Measurements from ENCODE around the gene S100A7.

S100A7 gene

DNA sequence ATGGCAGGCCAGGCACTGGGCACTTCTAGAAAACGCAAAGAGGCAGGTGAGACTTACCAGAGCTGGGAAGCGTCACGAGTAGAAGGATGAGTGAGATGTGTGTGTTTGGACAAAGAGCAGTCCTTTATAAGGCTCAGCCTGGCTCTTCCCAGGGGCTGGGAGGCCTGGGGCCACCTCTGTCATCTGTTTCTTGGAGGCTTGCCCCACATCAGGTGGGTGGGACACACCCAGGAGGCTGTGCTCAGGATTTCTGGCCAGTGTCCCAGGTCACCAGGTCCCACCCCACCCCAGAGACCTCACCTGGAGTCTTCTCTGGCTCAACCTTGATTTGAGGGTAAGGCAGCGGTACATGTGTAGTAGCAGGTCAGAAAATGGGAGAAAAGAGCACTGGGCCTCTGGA, at the start of gene S100A7:
Gene S100A7 (minus strand): TSS at position 101 of the 400 bp plus-strand sequence. CDS start 1,638 bp downstream, outside the sequence.
- no peak for DNase-seq

DNA sequence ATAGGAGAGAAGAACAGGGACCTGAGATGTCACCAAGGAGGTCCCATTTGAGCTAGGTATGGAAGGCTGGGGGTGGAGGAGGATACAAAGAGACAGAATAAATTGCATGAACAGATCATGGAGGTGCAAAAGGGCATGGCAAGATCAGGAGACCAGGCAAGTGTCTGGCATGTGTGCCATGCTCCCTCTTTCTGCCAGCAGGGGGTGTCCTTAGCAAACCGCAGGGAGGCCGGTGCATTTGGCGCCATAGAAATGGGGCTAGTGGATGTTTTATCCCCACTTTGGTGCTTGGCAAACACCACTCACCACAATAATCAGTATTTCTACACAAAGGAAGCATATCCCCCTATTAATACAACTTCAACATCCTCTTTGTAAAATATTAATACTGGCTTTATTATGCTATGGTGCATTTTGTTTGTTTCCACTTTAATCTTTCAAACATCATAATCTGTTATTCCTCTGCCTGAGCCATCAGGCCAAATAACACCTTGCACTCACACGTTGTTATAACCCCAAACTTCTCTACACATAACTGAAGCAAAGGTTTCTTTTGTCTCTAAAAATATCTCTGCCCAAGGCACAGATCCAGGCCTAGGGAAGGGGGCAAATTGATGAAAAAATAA, 49.4 kb upstream of the S100A7 start:
- DNase-seq: no peak

DNA sequence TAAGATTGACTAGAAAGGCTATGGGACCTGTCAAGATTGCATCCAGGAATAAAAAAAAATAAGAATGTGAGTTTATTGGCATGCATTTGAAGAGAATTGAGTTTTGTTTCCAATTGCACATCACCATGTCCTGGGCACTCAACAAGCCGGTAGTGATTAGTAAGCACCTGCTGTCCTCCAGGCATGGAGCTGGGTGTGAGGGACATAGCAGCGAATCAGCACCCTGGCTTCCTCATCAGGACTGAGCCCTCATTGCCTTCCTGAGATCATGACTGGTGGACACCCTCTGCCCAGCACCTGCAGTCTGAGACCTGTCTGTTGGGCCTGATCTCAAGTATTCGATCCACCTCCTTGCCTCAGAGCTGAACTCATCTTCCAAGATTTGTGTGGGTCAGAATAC, 48.6 kb upstream of the S100A7 start:
- no peak for DNase-seq

DNA sequence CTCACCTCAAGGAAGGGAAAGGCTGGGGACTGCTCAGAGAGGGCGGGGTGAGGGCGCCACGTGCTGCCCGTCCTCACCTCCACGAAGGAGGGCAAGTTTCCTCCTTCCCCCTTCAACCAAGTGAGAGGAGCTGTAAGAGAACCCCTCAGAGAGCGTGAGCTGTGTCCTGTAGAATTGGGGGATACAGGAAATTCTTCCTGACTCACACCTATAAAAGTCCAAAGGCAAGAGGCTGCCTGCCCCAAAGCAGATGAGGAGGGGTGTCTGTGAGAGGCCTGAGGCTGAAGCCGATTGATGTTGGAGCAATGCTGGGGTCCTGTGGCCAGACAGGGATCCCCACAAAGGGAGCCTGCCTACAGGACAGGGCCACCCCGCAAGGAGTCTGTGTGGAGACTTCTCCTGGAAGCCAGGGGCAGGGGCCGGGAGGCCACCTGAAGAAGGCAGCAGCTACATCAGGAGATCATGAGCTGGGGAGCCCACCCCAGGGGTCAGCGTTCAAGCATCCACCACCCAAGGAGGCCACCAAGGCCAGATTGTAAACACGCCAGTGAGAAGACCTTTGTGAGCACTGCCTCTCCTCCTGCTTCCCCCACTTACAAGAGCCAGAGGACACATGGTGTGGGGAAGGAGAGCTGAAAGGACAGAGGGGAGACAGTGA, 47.6 kb upstream of the S100A7 start:
- DNase-seq: no peak

DNA sequence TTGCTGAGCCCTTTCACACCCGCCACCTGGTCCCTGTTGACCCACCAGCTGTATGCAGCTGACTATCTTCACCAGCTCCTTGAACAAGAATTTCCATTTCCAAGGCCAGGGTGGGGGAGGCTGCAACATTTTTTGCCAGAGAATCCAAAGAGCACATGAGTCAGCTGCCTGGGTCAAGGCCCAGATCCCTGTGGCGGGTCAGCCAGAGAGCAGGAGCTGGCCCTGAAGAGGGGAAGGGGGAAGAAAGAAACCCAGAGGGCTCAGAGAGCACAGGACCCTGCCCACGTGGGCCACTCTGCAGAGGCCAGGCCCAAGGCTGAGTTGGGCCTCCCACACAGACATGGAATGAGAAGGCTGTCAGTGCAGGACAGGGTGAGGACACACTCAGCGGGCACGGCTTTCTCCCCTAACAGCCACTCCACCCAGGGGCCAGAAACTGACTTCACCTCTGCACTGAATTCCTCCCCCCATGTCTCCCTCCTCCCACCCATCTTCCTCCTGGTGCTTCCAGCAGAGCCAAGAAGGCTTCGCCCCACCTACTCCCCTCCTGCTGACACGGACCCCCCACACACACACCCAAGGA, 46.5 kb upstream of the S100A7 start:
- peak; percentile 53 for DNase-seq

DNA sequence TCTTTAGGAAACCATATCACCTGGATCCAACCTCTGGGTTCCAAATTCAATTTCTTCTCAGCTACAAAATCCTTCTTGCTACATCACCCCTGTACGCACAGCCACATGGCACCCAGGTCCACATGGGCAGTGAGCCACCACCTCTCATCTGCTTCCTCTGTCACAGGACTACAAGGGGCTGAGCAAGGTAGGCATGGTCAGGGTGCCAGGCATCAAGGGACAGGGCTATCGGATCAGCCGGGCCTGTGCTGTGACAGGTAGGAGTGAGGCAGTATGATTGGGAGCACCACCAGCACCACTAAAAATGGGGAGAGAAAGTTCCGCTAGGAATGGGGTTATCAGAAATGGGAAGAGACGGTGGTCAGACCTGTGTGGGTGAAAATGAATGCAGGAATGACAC, 45.9 kb upstream of the S100A7 start:
- no peak for DNase-seq

DNA sequence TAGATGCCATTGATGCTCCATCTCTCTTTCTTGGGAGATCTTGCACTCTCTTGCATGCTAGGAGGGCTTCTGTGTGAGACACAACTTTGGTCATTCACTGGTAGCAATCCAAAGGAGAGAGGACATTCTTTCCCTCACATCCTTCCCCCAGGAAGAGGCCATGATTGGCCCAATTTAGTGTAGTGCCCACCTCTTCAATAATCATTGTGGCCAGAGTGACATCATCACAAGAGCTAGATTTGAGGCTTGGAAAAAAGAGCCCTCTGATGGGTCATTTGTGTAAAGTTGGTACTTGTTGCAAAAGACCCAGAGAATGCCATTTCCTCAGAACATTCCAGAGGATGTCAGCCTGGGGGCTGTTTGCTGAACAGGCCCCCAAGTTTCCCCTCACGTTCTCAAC, 45.1 kb upstream of the S100A7 start:
- no peak for DNase-seq

DNA sequence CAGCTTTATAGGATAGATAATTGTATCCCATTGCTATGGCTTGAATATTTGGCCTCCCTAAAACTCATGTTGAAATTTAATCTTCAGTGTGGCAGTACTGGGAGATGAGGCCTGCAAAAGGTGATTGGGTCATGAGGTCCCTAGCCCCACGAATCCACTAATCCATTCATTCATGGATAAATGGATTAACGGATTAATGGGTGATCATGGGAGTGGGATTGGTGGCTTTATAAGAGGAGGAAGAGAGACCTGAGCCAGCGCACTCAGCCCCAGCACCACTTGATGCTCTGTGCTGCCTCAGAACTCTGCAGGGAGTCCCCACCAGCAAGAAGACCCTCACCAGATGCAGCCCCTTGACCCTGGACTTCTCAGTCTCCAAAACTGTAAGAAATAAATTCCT, 43.3 kb upstream of the S100A7 start:
- no peak for DNase-seq

DNA sequence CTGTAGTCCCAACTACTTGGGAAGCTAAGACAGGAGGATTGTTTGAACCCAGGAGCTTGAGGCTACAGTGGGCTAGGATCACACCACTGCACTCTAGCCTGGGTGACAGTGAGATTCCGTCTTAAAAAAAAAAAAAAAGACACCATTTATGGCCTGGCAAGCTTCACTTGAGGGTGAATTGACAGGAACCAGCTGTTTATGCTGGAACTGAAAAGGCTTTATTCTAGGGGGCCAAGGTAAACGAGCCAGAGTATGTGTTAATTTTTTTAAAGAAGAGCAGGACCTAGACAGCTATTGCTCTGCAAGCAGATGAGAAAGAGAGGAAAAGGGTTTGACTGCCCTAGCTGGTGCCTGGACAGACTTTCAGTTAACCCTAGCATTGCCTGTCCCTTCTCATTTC, 38.3 kb upstream of the S100A7 start:
- DNase-seq: no peak

DNA sequence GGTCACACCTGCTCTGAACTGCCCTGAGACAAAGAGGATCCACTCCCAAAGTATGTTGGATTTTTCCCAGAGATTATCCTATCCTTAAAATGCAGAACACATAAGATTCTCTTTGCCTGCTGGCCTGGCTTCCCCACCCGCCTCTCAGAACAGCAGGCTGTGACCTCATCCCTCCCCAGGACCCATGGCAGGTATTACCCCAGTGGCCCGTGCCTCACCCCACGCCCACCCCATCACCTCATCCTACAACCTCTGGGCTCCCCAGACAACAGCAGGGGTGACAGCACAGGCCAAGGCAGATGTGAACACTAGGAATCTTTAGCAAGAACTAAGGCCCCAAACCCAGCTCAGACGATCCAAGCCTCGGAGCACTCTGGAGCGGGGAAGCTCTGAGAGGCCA, 35.1 kb upstream of the S100A7 start:
- DNase-seq: no peak

DNA sequence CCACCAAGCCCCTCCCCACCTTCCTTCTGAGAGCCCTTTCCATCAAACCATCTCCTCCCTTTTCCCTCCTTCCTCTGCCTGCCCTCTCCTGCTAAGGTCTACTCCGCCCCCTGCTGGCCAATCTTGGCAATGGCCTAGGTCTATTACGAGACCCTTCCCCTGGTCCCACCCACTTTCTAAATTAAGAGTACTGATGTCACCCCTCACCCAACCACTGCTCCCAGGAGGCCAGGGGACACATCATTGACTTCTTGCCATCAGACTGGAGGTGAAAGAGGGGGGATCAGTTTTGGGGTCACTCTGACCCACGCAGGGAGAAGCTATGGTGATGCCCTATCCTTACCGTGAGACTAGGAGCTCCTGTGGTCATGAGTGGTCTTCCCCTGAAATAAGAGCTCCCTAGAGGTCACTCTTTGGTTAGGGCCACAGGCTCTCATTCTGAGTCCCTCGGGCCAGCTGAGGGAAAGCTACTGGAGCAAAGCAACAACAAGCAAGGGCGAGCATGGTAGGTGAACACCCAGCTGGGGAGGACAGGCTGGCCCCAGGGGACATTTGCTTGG, 34.6 kb upstream of the S100A7 start:
- no peak for DNase-seq

DNA sequence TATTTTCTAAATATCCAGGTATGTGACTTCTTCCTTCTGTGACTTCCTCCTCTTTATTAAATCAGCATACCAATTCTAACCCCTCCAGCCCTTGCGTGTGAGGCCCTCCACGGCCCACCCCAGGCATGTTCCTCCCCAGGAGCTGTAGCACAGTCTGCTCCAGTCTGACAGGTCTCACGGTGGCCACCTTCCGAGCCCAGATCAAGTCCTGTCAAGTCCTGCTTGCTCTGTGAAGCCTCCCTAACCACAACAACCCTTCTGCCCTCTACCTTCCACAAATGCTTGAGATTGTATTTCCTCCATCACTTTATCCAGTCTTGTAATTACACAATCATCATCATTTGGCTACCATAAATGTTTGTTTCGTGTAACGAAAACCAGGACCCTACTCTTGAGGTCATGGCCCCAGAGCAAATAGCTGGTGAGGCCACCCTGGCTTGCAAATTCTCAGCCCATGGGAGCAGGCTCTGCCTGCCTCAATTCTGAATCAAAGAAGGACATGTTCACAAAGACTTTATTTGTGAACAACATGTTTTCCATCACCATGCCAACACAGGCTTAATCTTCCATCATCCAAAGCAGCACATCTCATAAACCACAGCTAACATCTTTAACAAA, 33.0 kb upstream of the S100A7 start:
- no peak for DNase-seq

DNA sequence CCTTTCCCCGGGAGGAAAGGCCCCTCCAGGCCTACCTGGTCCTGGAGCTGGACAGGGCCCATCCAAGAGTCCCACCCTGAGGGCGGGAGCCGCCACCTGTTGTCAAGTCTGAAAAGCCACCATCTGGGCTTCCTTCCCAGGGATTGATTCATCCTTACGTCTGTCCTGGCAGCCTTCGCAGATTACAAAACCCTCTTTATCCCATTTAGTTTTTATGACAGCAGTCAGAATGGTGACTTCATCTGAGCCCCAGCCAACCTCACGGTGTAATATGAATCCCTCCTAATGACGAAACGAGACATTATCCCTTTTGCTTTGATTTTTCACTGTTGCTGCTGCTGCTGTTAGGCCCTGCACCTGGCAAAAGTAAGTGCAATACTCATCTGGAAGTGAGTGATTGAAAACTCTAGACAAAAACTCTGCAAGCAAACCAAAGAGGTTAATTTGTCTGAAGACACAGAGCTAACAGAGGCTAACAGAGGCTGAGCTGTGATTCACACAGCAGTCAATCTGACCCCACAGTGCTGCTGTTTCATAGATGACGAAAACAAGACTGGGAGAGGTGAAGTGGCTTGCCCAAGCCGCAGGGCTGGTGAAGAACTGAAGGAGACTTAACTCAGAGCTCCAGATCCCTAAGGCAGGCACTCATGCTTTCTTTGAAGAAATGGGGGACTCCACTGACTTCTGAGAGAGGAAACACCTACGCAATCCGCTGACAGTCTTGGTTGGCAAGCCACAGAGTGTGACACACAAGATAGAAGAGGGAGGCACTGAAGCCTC, 30.0 kb upstream of the S100A7 start:
- peak; percentile 29 for DNase-seq

DNA sequence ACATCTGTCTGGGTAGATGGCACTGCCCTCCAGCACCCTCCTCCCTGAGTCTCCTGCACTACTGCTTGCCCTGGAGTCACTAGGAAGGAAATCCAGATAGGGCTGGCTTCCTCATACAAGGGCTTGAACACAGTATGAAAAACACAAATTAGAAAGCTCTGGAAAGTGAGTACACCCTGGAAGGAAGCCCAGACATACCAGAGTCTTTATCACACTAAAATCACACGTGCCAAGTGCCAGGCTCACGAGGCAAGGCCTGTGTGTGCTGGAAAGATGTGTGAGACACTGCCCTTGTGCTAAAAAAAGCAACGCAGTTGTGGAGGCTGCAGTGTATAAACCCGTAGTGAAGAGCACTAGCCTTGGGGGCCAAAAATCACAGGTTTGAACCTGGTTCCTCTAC, 28.3 kb upstream of the S100A7 start:
- no peak for DNase-seq

DNA sequence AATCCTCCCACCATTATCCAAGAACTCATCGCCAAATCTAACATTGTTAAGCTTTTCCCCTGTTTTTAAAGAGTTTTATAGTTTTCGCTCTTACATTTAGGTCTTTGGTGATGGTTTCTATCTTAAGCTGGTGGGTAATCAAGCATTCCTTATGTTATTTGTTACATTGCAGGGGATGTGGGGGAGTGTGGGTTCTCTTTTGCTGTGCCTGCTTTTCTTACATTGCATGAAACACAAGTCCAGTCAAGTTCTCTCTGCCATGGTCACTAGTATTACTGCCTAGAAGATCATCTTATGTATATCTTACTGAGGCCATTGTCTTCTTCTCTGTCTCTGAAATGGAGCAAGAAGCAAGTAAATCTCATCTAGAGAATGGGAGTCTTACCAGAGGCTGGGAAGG, 27.3 kb upstream of the S100A7 start:
- DNase-seq: no peak

DNA sequence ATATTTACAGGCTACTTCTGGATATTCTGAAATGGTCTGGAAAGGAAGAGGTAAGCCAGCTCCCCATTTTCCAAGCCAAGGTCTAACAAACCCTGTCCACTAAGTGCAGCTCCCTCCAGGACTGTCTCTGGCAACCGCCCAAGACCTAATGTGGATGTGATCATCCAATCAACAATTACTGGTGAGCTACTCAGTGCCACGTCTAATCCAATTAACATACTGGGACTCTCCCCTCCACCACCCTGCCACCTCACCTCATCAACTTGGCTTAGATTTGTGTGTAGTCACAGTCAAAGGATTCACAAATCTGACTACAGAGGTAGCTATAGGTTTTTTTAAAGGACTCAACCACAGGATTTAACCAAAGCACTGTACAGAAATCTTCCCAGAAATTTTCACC, 25.4 kb upstream of the S100A7 start:
- DNase-seq: no peak

DNA sequence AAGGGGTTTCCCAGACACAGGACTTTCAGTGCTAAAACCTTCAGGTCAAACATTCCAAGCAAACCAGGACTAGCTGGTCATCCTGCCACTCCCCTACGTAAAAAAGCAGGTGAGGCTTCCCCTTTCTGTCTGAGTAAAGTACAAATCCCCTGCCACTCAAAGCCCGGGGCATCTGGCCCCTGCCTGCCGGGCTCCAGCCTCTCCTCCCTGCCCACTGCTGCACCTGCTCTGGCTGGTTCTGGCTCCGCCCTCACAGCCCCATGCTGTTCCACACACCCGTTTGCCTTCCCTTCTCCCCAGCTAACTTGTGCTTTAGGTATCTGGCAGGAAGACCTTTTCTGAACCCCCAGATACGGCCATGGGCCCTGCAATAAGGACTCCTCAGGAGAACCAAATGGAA, 23.3 kb upstream of the S100A7 start:
- DNase-seq: no peak

DNA sequence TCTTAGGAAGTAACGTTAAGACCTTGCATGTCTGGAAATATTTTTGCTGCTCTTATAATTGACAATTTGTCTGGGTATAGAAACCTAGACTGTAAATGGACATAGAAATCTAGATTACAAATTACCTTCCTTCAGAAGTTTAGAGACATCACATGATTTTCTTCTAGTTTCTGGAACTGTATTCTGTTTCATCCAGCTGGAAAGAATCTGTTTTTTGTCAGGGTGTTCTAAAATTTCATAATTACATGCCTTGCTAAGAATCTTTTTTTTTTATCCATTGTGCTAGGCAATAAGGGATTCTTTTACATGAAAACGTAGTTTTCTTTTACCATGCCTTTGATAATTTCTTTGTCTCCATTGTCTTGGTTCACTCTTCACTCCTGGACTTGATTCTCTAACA, 20.7 kb upstream of the S100A7 start:
- no peak for DNase-seq

DNA sequence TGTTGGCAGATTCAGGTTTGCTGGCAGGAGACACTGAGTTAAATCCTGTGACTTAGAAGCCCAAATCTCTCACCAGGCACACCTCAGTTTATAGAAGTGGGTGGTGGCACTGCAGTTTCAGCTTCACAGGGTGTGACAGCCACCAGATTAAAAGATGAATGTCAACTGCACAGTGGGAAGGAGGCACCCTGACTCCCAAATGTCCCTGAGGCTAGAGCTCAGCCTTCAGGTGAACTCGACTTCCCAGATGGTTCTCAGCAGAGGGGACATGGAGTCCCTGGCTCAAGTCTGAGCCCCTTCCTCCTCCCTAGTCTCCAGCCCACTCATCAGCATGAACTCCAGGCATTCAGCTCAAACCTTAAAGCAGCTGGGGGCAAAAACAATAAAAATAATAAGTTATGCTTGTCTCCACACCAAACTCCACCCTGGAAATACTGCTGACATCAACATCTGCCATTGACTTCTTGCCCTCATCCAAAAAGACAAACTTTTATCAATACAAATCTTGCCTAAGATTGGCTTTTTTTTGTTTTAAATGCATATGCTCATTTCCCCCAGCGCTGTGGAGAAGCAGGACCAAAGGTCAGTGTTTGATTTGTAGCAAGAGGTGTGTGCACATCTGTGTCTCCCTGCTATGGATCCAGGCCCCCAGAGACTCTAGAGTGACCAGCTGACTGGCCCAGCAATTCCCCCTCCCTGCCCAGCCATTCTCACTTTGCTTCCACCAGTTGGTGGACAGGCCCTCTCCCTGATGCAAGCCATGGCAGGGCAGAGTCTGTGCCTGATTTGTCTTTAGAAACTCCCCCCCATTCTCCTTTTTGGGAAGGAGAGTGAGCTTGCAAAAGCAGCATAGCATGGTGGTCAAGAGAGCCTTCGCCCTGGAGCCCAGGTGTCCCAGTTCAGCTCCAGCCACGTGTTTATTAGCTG, 18.5 kb upstream of the S100A7 start:
- no peak for DNase-seq

DNA sequence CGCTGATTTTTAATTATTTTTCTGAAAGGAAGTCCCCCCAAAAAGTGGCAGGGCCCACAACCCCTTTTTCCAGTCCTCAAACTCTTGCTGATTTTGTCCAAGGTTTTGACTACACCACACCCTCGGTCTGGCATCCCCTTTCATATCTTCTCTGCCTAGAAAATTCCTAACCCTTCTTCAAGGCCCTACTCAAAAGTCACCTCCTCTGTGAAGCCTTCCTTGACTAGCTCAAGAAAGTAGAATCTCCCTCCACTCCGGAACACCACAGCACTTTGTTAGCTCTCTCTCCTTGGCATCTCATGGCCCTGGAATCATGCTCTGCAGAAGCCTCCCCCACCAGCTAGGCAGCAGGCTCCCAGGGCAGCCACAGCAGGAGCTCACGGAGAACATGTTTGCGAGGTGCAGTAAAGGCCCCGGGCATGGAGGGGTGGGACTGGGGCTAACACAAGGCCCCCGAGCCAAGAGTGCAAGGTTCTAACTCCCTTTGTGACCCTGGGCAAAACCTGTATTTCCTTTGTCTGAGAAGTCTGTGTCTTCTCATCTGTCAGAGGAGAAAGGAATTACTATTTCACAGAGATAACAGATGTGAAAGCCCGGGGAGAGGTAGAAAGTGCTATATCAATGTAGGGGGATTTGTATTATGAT, 17.7 kb upstream of the S100A7 start:
- DNase-seq: no peak

DNA sequence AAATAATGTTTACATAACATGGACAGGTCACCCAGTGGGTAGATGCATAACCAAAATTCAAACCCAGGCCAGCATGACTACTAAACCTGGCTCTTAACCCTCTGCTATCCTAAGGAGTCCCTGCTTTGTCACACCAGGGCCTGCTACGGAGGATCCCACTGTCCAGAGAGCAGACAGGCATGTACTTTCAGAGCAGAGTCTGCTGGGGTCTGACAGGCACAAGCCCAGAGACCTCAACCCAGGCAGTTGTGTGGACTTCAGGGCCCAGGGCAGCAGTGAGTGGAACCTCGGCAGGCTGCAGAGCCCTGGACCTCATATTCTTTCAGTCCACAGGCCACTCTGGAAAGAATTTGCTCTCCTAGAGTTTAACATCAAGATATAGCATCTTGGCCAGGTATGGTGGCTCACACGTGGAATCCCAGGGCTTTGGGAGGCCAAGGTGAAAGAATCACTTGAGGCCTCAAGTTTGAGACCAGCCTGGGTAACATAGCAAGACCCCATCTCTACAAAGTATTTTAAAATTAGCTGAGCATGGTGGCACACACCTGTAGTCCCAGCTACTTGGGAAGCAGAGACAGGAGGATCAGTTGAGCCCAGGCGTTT, 16.1 kb upstream of the S100A7 start:
- DNase-seq: no peak
